HG03159 (cell line): ENCODE data around the gene CDX1.

Experiments used
- ATAC-seq: cut with Tn5 transposase; IDR thresholded peaks from one replicate; pipeline ENCODE4 v1.9.1; 2021; ENCODE audit warnings: mild to moderate bottlenecking, moderate library complexity; ENCODE audit not compliant: unreplicated experiment

CDX1 gene

GRCh38 chr5:150161242-150162141, 5.1 kb upstream of the CDX1 start:
- peak; percentile 75 for ATAC-seq

GRCh38 chr5:150162142-150162513, 4.5 kb upstream of the CDX1 start:
- no peak for ATAC-seq

GRCh38 chr5:150163035-150163434, 3.5 kb upstream of the CDX1 start:
- ATAC-seq: no peak

- no peak for ATAC-seq
These were observed 3.0 kb upstream of the CDX1 start for GRCh38 chr5:150163547-150164059.

GRCh38 chr5:150164211-150164980, 2.2 kb upstream of the CDX1 start:
- no peak for ATAC-seq

GRCh38 chr5:150166037-150166649, 435 bp upstream of the CDX1 start:
- no peak for ATAC-seq

- ATAC-seq: no peak
These were observed 903 bp downstream of the CDX1 start for GRCh38 chr5:150167512-150167850.

GRCh38 chr5:150167908-150168307, 1.3 kb downstream of the CDX1 start:
- ATAC-seq: no peak

- ATAC-seq: no peak
These were observed 2.3 kb downstream of the CDX1 start for GRCh38 chr5:150168864-150169263.

- no peak for ATAC-seq
These were observed 5.6 kb downstream of the CDX1 start for GRCh38 chr5:150172145-150172544.

GRCh38 chr5:150172556-150172955, 6.0 kb downstream of the CDX1 start:
- no peak for ATAC-seq

GRCh38 chr5:150173161-150173560, 6.6 kb downstream of the CDX1 start:
- ATAC-seq: no peak

GRCh38 chr5:150174285-150174684, 7.7 kb downstream of the CDX1 start:
- no peak for ATAC-seq

GRCh38 chr5:150175076-150175475, 8.5 kb downstream of the CDX1 start:
- no peak for ATAC-seq

GRCh38 chr5:150175536-150175935, 9.0 kb downstream of the CDX1 start:
- ATAC-seq: no peak

- ATAC-seq: no peak
These were observed 10.3 kb downstream of the CDX1 start for GRCh38 chr5:150176745-150177477.

GRCh38 chr5:150177721-150178120, 11.1 kb downstream of the CDX1 start:
- no peak for ATAC-seq

- ATAC-seq: no peak
These were observed 11.7 kb downstream of the CDX1 start for GRCh38 chr5:150178262-150178661.

GRCh38 chr5:150179019-150179620, 12.5 kb downstream of the CDX1 start:
- ATAC-seq: no peak

- ATAC-seq: no peak
These were observed 13.9 kb downstream of the CDX1 start for GRCh38 chr5:150180241-150181026.
